ENCODE results near the gene DNAAF8.

DNA sequence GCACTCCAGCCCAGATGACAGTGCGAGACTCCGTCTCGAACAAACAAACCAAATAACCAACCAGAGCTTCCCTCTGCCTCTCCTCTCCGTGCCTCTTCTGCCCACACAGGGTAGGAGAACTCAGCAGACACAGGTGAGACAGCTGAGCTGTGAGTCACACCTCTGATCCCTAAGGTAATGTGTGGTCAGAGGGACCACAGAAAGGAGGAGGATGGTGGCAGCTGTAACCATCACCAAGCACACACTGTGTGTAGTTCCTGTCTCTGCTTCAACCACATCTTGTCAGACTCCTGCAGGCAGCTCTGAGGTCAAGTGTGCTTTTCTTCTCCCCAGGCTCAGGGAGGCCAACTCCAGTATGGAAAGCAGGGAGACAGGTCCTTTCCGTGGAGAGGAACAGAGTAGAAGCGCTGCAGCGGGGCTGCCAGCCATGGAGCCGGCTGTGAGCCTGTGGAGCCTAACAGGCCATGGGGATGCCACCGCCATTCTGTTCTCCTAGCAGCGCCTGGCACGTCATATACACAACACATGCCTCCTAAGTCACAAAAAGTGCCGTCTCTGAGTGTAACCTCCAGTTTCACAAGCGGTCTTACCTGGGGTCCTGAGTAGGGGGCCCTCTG lies 33.8 kb upstream of the DNAAF8 start:
- no peak for TF ChIP-seq EP300 (IDR thresholded peaks at IDR 0.05)
- TF ChIP-seq, protein P1, sequence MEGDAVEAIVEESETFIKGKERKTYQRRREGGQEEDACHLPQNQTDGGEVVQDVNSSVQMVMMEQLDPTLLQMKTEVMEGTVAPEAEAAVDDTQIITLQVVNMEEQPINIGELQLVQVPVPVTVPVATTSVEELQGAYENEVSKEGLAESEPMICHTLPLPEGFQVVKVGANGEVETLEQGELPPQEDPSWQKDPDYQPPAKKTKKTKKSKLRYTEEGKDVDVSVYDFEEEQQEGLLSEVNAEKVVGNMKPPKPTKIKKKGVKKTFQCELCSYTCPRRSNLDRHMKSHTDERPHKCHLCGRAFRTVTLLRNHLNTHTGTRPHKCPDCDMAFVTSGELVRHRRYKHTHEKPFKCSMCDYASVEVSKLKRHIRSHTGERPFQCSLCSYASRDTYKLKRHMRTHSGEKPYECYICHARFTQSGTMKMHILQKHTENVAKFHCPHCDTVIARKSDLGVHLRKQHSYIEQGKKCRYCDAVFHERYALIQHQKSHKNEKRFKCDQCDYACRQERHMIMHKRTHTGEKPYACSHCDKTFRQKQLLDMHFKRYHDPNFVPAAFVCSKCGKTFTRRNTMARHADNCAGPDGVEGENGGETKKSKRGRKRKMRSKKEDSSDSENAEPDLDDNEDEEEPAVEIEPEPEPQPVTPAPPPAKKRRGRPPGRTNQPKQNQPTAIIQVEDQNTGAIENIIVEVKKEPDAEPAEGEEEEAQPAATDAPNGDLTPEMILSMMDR (IDR thresholded peaks at IDR 0.05), result no peak
- no peak for TF ChIP-seq POLR2A (IDR thresholded peaks at IDR 0.05; ENCODE audit: low read depth)

Measured in esophagus muscularis mucosa (tissue), 4 donors.